ENCODE results near the gene SYT8.

The SYT8 gene

GRCh38 chr11:1841511-1842148 lies 6.8 kb downstream of the SYT8 start:
- H3K9me3 ChIP-seq (ENCODE audit: control insufficient read depth, insufficient read depth, low read depth, low read length): no peaks in the 10 kb centered on the region
- H3K36me3 ChIP-seq (ENCODE audit: control insufficient read depth, insufficient read depth, low read length): no peaks in the 10 kb centered on the region
- no peaks in the 10 kb centered on the region for H3K4me1 ChIP-seq (ENCODE audit: control insufficient read depth, insufficient read depth, low read length)
- H3K27ac ChIP-seq (ENCODE audit: low read depth, low read length): no peak overlapping the region
- H3K27me3 ChIP-seq (ENCODE audit: control insufficient read depth, insufficient read depth, low read length): peaks cover 8% of the 10 kb centered on the region; the same call in 1 of the 2 replicates
- H3K4me3 ChIP-seq (ENCODE audit: low read depth, low read length): no peak overlapping the region
- no peak overlapping the region for H3K9ac ChIP-seq (ENCODE audit: low read length)

GRCh38 chr11:1842149-1843097 lies 7.6 kb downstream of the SYT8 start:
- Histone ChIP-seq H3K27me3 (ENCODE audit: control insufficient read depth, insufficient read depth, low read length) (peaks cover 8% of the 10 kb centered on the region; the same call in 1 of the 2 replicates), H3K27ac (ENCODE audit: low read depth, low read length) (no peak overlapping the region), H3K9me3 (ENCODE audit: control insufficient read depth, insufficient read depth, low read depth, low read length) (no peaks in the 10 kb centered on the region), H3K4me3 (ENCODE audit: low read depth, low read length) (no peak overlapping the region), H3K4me1 (ENCODE audit: control insufficient read depth, insufficient read depth, low read length) (no peaks in the 10 kb centered on the region), H3K36me3 (ENCODE audit: control insufficient read depth, insufficient read depth, low read length) (no peaks in the 10 kb centered on the region), H3K9ac (ENCODE audit: low read length) (no peak overlapping the region)

- no peaks in the 10 kb centered on the region for H3K4me1 ChIP-seq (ENCODE audit: control insufficient read depth, insufficient read depth, low read length)
- H3K4me3 ChIP-seq (ENCODE audit: low read depth, low read length): no peak overlapping the region
- no peaks in the 10 kb centered on the region for H3K9me3 ChIP-seq (ENCODE audit: control insufficient read depth, insufficient read depth, low read depth, low read length)
- H3K27me3 ChIP-seq (ENCODE audit: control insufficient read depth, insufficient read depth, low read length): peaks cover 8% of the 10 kb centered on the region; the same call in 1 of the 2 replicates
- no peak overlapping the region for H3K27ac ChIP-seq (ENCODE audit: low read depth, low read length)
- H3K9ac ChIP-seq (ENCODE audit: low read length): no peak overlapping the region
- no peaks in the 10 kb centered on the region for H3K36me3 ChIP-seq (ENCODE audit: control insufficient read depth, insufficient read depth, low read length)
These were observed 8.3 kb downstream of the SYT8 start for GRCh38 chr11:1843098-1843473.

- no peaks in the 10 kb centered on the region for H3K36me3 ChIP-seq (ENCODE audit: control insufficient read depth, insufficient read depth, low read length)
- peaks cover 8% of the 10 kb centered on the region; the same call in 1 of the 2 replicates for H3K27me3 ChIP-seq (ENCODE audit: control insufficient read depth, insufficient read depth, low read length)
- no peaks in the 10 kb centered on the region for H3K4me1 ChIP-seq (ENCODE audit: control insufficient read depth, insufficient read depth, low read length)
- no peak overlapping the region for H3K9ac ChIP-seq (ENCODE audit: low read length)
- no peak overlapping the region for H3K4me3 ChIP-seq (ENCODE audit: low read depth, low read length)
- no peaks in the 10 kb centered on the region for H3K9me3 ChIP-seq (ENCODE audit: control insufficient read depth, insufficient read depth, low read depth, low read length)
- H3K27ac ChIP-seq (ENCODE audit: low read depth, low read length): no peak overlapping the region
These were observed 9.0 kb downstream of the SYT8 start for GRCh38 chr11:1843796-1844195.

GRCh38 chr11:1844221-1845094 lies 9.7 kb downstream of the SYT8 start:
- Histone ChIP-seq H3K27me3 (ENCODE audit: control insufficient read depth, insufficient read depth, low read length) (peaks cover 8% of the 10 kb centered on the region; the same call in 1 of the 2 replicates), H3K4me1 (ENCODE audit: control insufficient read depth, insufficient read depth, low read length) (no peaks in the 10 kb centered on the region), H3K9ac (ENCODE audit: low read length) (no peak overlapping the region), H3K27ac (ENCODE audit: low read depth, low read length) (no peak overlapping the region), H3K9me3 (ENCODE audit: control insufficient read depth, insufficient read depth, low read depth, low read length) (no peaks in the 10 kb centered on the region), H3K36me3 (ENCODE audit: control insufficient read depth, insufficient read depth, low read length) (no peaks in the 10 kb centered on the region), H3K4me3 (ENCODE audit: low read depth, low read length) (no peak overlapping the region)

- Histone ChIP-seq H3K36me3 (ENCODE audit: control insufficient read depth, insufficient read depth, low read length) (no peaks in the 10 kb centered on the region), H3K27me3 (ENCODE audit: control insufficient read depth, insufficient read depth, low read length) (peaks cover 8% of the 10 kb centered on the region; the same call in 1 of the 2 replicates), H3K4me3 (ENCODE audit: low read depth, low read length) (no peak overlapping the region), H3K27ac (ENCODE audit: low read depth, low read length) (no peak overlapping the region), H3K4me1 (ENCODE audit: control insufficient read depth, insufficient read depth, low read length) (no peaks in the 10 kb centered on the region), H3K9me3 (ENCODE audit: control insufficient read depth, insufficient read depth, low read depth, low read length) (no peaks in the 10 kb centered on the region), H3K9ac (ENCODE audit: low read length) (no peak overlapping the region)
These were observed 10.3 kb downstream of the SYT8 start for GRCh38 chr11:1845095-1845429.

- H3K9ac ChIP-seq (ENCODE audit: low read length): no peak overlapping the region
These were observed 11.0 kb downstream of the SYT8 start for GRCh38 chr11:1845561-1846452.

GRCh38 chr11:1846453-1846932 lies 11.7 kb downstream of the SYT8 start:
- H3K9ac ChIP-seq (ENCODE audit: low read length): no peak overlapping the region

More at GRCh38 chr11:1845561-1846452, 11.0 kb downstream of the SYT8 start:
- H3K4me3 ChIP-seq (ENCODE audit: low read depth, low read length): no peak overlapping the region
- no peaks in the 10 kb centered on the region; the same call in 1 of the 2 replicates for H3K4me1 ChIP-seq (ENCODE audit: control insufficient read depth, insufficient read depth, low read length)
- H3K27me3 ChIP-seq (ENCODE audit: control insufficient read depth, insufficient read depth, low read length): peaks cover 8% of the 10 kb centered on the region; the same call in 1 of the 2 replicates
- no peaks in the 10 kb centered on the region for H3K36me3 ChIP-seq (ENCODE audit: control insufficient read depth, insufficient read depth, low read length)
- H3K27ac ChIP-seq (ENCODE audit: low read depth, low read length): no peak overlapping the region
- no peaks in the 10 kb centered on the region for H3K9me3 ChIP-seq (ENCODE audit: control insufficient read depth, insufficient read depth, low read depth, low read length)

GRCh38 chr11:1847006-1847735 lies 12.4 kb downstream of the SYT8 start:
- Histone ChIP-seq H3K4me1 (ENCODE audit: control insufficient read depth, insufficient read depth, low read length) (no peaks in the 10 kb centered on the region; the same call in 1 of the 2 replicates), H3K4me3 (ENCODE audit: low read depth, low read length) (no peak overlapping the region), H3K9ac (ENCODE audit: low read length) (no peak overlapping the region), H3K27me3 (ENCODE audit: control insufficient read depth, insufficient read depth, low read length) (peaks cover 8% of the 10 kb centered on the region; the same call in 1 of the 2 replicates), H3K9me3 (ENCODE audit: control insufficient read depth, insufficient read depth, low read depth, low read length) (no peaks in the 10 kb centered on the region), H3K36me3 (ENCODE audit: control insufficient read depth, insufficient read depth, low read length) (no peaks in the 10 kb centered on the region), H3K27ac (ENCODE audit: low read depth, low read length) (no peak overlapping the region)

More at GRCh38 chr11:1846453-1846932, 11.7 kb downstream of the SYT8 start:
- Histone ChIP-seq H3K36me3 (ENCODE audit: control insufficient read depth, insufficient read depth, low read length) (no peaks in the 10 kb centered on the region), H3K27ac (ENCODE audit: low read depth, low read length) (no peak overlapping the region), H3K9me3 (ENCODE audit: control insufficient read depth, insufficient read depth, low read depth, low read length) (no peaks in the 10 kb centered on the region), H3K4me3 (ENCODE audit: low read depth, low read length) (no peak overlapping the region), H3K4me1 (ENCODE audit: control insufficient read depth, insufficient read depth, low read length) (no peaks in the 10 kb centered on the region; the same call in 1 of the 2 replicates), H3K27me3 (ENCODE audit: control insufficient read depth, insufficient read depth, low read length) (peaks cover 8% of the 10 kb centered on the region; the same call in 1 of the 2 replicates)
